H1 (cell line): ENCODE data around the gene GALK1.

Source experiments
- CHD2 ChIP-seq: IDR thresholded peaks from 2 replicates; pipeline ENCODE4 v1.6.1; 2012; ENCODE audit warnings: low read length, improper control_type of control experiment
- RAD21 ChIP-seq, 2 experiments: IDR thresholded peaks in 1 of 2; conservative IDR thresholded peaks in 1 of 2; 2 replicates each; pipeline ENCODE4 v1.6.1; 2011; ENCODE audit warnings: low read depth in 2 of 2, low read length in 2 of 2, improper control_type of control experiment in 1 of 2, inconsistent platforms in 1 of 2, mild to moderate bottlenecking in 1 of 2, moderate library complexity in 1 of 2

GRCh38 chr17:75765981-75766380, 989 bp upstream of the GALK1 start:
- TF ChIP-seq CHD2 (no peak), RAD21 (IDR thresholded peaks at IDR 0.05 in 1 of 2, conservative IDR thresholded peaks at IDR 0.05 in 1 of 2; ENCODE audit: low read depth in 2 of 2, low read length in 2 of 2) (no peak)
